ENCODE measurements around the gene BICC1. TPM values are rescaled to one million over a fixed set of nuclear protein-coding genes. Genes with fewer than 3 reads are reported as not detected.

BICC1 gene
- total and polyA plus RNA-seq, 2 of the 13 experiments (the other 11 are each of a cell fraction or from before 2014, with no cell fraction given): 0.18 to 1.5 TPM

DNA sequence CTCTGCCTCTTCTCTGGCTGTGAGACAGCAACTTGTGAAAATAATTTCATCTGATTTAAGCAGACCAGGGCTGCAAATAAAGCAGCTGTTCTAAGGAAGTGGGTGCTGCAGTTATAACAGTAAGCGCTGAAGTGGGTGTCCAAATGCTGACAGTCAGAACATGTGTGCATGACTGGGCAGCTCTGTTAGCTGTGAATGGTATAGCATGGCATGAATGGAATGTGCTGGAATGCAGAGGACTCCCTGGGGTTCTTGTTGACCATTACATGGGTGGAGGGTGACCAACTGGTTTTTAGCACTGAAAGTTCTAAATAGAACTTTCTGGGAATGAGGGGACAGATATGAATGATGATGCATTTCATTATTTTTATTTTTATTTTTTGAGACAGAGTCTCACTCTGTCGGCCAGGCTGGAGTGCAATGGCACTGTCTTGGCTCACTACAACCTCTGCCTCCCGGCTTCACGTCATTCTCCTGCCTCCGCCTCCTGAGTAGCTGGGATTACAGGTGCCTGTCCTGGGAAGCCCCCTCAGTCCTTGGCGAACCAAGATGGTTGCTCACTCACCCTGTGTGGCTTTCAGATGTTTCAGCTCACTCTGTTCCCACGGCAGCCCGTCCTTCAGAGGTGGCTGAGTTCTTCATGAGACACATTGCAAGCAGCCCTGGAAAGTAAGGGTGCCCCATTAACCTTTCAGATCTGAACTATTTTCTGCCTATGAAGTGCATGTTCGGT, 344.0 kb downstream of the BICC1 start (continued):
- TF ChIP-seq FUBP1 (CRISPR knock-in tag; IDR thresholded peaks at IDR 0.05; ENCODE audit: borderline replicate concordance) (no peak), FOXA1 (IDR thresholded peaks at IDR 0.05) (no peak), FOXA1 (CRISPR knock-in tag; IDR thresholded peaks at IDR 0.05) (0 out of 2 replicates have a peak, but pooled peaks have one; percentile 17), HNF1B (CRISPR knock-in tag; IDR thresholded peaks at IDR 0.05) (no peak), MAFK (conservative IDR thresholded peaks at IDR 0.05 in 1 of 2, IDR thresholded peaks at IDR 0.05 in 1 of 2; ENCODE audit: low read length in 2 of 2) (peak; percentile 14 to 16; a peak in 1 of 4 replicates), NFATC3 (CRISPR knock-in tag; IDR thresholded peaks at IDR 0.05) (no peak), ZNF562 (CRISPR knock-in tag; IDR thresholded peaks at IDR 0.05; ENCODE audit: borderline replicate concordance) (no peak), MAFF (IDR thresholded peaks at IDR 0.05; ENCODE audit: low read depth, low read length) (peak; percentile 33; the same call in 1 of the 2 replicates), ZKSCAN8 (CRISPR knock-in tag; IDR thresholded peaks at IDR 0.05; ENCODE audit: borderline replicate concordance) (no peak), AFF4 (CRISPR knock-in tag; IDR thresholded peaks at IDR 0.05) (no peak), ZNF513 (CRISPR knock-in tag; conservative IDR thresholded peaks at IDR 0.05) (no peak)
- TF ChIP-seq, protein P1, sequence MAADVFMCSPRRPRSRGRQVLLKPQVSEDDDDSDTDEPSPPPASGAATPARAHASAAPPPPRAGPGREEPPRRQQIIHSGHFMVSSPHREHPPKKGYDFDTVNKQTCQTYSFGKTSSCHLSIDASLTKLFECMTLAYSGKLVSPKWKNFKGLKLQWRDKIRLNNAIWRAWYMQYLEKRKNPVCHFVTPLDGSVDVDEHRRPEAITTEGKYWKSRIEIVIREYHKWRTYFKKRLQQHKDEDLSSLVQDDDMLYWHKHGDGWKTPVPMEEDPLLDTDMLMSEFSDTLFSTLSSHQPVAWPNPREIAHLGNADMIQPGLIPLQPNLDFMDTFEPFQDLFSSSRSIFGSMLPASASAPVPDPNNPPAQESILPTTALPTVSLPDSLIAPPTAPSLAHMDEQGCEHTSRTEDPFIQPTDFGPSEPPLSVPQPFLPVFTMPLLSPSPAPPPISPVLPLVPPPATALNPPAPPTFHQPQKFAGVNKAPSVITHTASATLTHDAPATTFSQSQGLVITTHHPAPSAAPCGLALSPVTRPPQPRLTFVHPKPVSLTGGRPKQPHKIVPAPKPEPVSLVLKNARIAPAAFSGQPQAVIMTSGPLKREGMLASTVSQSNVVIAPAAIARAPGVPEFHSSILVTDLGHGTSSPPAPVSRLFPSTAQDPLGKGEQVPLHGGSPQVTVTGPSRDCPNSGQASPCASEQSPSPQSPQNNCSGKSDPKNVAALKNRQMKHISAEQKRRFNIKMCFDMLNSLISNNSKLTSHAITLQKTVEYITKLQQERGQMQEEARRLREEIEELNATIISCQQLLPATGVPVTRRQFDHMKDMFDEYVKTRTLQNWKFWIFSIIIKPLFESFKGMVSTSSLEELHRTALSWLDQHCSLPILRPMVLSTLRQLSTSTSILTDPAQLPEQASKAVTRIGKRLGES (CRISPR knock-in tag; IDR thresholded peaks at IDR 0.05; ENCODE audit: borderline replicate concordance): no peak
- TF ChIP-seq, protein P2, sequence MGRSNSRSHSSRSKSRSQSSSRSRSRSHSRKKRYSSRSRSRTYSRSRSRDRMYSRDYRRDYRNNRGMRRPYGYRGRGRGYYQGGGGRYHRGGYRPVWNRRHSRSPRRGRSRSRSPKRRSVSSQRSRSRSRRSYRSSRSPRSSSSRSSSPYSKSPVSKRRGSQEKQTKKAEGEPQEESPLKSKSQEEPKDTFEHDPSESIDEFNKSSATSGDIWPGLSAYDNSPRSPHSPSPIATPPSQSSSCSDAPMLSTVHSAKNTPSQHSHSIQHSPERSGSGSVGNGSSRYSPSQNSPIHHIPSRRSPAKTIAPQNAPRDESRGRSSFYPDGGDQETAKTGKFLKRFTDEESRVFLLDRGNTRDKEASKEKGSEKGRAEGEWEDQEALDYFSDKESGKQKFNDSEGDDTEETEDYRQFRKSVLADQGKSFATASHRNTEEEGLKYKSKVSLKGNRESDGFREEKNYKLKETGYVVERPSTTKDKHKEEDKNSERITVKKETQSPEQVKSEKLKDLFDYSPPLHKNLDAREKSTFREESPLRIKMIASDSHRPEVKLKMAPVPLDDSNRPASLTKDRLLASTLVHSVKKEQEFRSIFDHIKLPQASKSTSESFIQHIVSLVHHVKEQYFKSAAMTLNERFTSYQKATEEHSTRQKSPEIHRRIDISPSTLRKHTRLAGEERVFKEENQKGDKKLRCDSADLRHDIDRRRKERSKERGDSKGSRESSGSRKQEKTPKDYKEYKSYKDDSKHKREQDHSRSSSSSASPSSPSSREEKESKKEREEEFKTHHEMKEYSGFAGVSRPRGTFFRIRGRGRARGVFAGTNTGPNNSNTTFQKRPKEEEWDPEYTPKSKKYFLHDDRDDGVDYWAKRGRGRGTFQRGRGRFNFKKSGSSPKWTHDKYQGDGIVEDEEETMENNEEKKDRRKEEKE (IDR thresholded peaks at IDR 0.05): no peak
